Osteocyte (in vitro differentiated cells): Measurements from ENCODE around the gene NOC4L. TPM values are rescaled to one million over a fixed set of nuclear protein-coding genes. Genes with fewer than 3 reads are reported as not detected.

Source experiments
- DNase-seq: peaks from one replicate; pipeline ENCODE4 v3.0.0; 2021; ENCODE audit warnings: mixed read lengths; ENCODE audit not compliant: unreplicated experiment; ENCODE audit errors: extremely low spot score
- H3K27ac Mint-ChIP-seq: one replicate; pipeline ENCODE4 v1.8.0; 2021; ENCODE audit warnings: mild to moderate bottlenecking, mixed read lengths; ENCODE audit not compliant: unreplicated experiment
- H3K27me3 Mint-ChIP-seq: one replicate; pipeline ENCODE4 v1.8.0; 2021; ENCODE audit warnings: mixed read lengths; ENCODE audit not compliant: unreplicated experiment
- H3K36me3 Mint-ChIP-seq: one replicate; pipeline ENCODE4 v1.8.0; 2021; ENCODE audit warnings: mixed read lengths; ENCODE audit not compliant: unreplicated experiment
- H3K4me1 Mint-ChIP-seq: one replicate; pipeline ENCODE4 v1.8.0; 2021; ENCODE audit warnings: mixed read lengths; ENCODE audit not compliant: unreplicated experiment
- H3K4me3 Mint-ChIP-seq: one replicate; pipeline ENCODE4 v1.8.0; 2021; ENCODE audit warnings: mild to moderate bottlenecking, moderate library complexity, mixed read lengths; ENCODE audit not compliant: unreplicated experiment
- H3K9me3 Mint-ChIP-seq: one replicate; pipeline ENCODE4 v1.8.0; 2021; ENCODE audit warnings: mixed read lengths; ENCODE audit not compliant: unreplicated experiment
- total RNA-seq: library from RNA; stranded (reverse); gene quantifications from 2 replicates; pipeline ENCODE4 v1.2.1, GENCODE V29; 2021
- TF ChIP-seq, protein P1 (sequence below): fragments of 200-600 bp; sonication (generic); IDR thresholded peaks from 2 replicates; pipeline ENCODE4 v1.5.0; 2021; ENCODE audit warnings: antibody characterized with exemption, mild to moderate bottlenecking, moderate library complexity

The NOC4L gene
- total RNA-seq, 1 donor from 2014 or later, result 21.4 TPM

DNA sequence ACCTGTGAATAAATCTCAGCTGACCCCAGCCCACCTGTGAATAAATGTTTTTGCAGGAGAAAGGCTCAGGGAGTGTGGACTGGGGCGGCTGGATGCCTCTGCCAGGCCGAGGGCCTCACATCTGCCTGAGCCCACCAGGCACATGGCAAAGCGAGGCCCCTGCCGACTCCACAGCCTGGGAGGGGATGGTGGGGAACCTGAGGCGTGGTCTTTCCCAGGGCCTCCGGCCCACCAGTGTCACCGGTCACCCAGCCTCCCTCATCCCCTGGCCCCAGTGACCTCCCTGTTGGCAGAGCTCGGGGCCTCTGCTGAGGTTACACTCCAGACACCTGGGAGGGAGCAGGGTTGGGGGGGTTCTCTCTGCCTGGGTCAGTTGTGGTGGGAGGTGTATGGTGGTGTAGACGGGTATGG lies 8.2 kb downstream of the NOC4L start:
- TF ChIP-seq, protein P1, sequence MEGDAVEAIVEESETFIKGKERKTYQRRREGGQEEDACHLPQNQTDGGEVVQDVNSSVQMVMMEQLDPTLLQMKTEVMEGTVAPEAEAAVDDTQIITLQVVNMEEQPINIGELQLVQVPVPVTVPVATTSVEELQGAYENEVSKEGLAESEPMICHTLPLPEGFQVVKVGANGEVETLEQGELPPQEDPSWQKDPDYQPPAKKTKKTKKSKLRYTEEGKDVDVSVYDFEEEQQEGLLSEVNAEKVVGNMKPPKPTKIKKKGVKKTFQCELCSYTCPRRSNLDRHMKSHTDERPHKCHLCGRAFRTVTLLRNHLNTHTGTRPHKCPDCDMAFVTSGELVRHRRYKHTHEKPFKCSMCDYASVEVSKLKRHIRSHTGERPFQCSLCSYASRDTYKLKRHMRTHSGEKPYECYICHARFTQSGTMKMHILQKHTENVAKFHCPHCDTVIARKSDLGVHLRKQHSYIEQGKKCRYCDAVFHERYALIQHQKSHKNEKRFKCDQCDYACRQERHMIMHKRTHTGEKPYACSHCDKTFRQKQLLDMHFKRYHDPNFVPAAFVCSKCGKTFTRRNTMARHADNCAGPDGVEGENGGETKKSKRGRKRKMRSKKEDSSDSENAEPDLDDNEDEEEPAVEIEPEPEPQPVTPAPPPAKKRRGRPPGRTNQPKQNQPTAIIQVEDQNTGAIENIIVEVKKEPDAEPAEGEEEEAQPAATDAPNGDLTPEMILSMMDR, result no peak
- no peak overlapping the region for H3K27ac Mint-ChIP-seq
- DNase-seq, result no peak
- no peaks in the 10 kb centered on the region for H3K4me1 Mint-ChIP-seq
- H3K4me3 Mint-ChIP-seq, result no peak overlapping the region
- no peaks in the 10 kb centered on the region for H3K9me3 Mint-ChIP-seq
- H3K36me3 Mint-ChIP-seq, result no peaks in the 10 kb centered on the region
- no peaks in the 10 kb centered on the region for H3K27me3 Mint-ChIP-seq

DNA sequence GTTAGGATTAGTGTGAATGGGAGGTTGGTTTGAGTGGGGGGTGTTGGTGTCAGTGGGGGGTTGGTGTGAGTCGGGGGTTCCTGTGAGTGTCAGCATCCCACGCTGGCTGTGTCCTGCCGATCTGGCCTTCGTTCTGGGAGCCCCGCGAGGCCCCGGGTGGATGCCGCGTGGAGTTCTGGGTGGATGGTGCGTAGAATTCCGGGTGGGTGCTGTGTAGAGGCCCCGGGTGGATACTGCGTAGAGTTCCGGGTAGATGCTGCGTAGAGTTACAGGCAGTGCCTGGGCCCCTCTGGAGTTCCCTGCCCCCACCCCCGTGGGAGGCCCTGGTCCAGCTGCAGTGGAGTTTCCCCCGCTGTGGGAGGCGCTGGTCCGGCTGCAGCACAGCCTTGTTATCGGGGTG lies 8.7 kb downstream of the NOC4L start:
- Mint-ChIP-seq H3K4me1 (no peaks in the 10 kb centered on the region), H3K36me3 (no peaks in the 10 kb centered on the region), H3K27me3 (no peaks in the 10 kb centered on the region), H3K4me3 (no peak overlapping the region), H3K9me3 (no peaks in the 10 kb centered on the region), H3K27ac (no peak overlapping the region)
- DNase-seq, result no peak
- TF ChIP-seq, protein P1, result no peak

DNA sequence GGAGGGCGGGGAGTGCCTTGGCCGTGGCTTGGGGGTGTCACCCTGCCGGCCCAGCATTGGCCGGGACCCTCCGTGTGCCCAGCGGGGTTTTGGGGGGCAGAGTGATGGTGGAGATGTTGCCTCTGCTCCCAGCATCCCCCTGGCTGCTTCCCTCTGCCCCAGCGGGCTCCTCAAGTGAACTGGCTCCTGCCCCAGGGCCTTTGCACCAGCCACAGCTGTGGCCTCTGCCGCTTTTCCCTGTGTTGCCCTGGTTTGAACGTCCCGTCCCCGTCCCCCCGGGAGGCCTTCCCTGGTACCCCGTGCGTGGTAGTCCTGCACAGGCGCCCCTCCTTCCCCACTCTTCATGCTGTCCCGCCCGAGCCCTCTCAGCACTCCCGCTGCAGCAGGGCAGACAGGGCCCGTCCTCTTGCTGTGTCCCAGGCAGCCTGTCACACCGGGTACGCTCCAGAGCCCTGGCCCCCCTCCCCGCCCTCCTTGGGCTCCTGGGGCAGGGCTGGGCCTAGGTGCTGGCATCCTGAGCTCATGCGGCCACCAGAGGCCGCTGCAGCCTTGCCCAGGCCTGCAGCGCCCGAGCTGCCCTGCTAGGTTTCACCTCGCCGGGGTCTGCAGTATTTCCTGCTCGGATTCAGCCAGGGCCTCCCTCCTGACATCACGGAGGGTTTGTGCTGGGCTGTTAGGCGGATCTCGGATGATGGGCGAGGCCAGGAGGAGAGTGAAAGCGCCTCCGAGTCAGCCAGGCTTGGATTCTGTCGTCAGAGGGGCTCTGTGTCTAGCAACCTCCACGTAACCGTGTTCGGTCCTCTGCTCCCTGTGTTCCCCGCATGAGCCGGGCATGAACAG lies 9.5 kb downstream of the NOC4L start:
- Mint-ChIP-seq H3K27me3 (no peaks in the 10 kb centered on the region), H3K4me3 (no peak overlapping the region), H3K36me3 (no peaks in the 10 kb centered on the region), H3K9me3 (no peaks in the 10 kb centered on the region), H3K27ac (no peak overlapping the region), H3K4me1 (no peaks in the 10 kb centered on the region)
- DNase-seq, result no peak
- TF ChIP-seq, protein P1, result peak; percentile 95

DNA sequence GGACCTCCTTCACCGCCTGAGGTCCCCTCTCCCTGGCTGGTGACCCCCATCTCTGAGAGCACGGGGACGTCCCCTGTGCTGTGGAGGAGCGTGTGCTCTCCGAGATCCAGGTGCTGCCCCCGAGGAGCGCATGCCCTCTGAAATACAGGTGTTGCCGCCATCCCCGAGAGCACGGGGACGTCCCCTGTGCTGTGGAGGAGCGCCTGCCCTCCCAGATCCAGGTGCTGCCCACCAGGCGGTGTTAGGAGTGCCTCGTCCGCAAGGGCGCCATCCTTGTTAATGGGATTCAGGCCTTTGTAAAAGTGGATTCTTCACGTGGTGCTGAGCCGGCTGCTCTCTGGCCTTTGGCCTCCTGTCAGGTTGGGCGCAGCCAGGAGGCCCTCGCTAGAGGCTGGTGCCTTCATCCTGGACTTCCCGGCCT lies 10.1 kb downstream of the NOC4L start:
- no peaks in the 10 kb centered on the region for H3K36me3 Mint-ChIP-seq
- H3K27me3 Mint-ChIP-seq, result no peaks in the 10 kb centered on the region
- no peaks in the 10 kb centered on the region for H3K4me1 Mint-ChIP-seq
- H3K27ac Mint-ChIP-seq, result no peak overlapping the region
- DNase-seq, result no peak
- no peak overlapping the region for H3K4me3 Mint-ChIP-seq
- TF ChIP-seq, protein P1, result no peak
- no peaks in the 10 kb centered on the region for H3K9me3 Mint-ChIP-seq

DNA sequence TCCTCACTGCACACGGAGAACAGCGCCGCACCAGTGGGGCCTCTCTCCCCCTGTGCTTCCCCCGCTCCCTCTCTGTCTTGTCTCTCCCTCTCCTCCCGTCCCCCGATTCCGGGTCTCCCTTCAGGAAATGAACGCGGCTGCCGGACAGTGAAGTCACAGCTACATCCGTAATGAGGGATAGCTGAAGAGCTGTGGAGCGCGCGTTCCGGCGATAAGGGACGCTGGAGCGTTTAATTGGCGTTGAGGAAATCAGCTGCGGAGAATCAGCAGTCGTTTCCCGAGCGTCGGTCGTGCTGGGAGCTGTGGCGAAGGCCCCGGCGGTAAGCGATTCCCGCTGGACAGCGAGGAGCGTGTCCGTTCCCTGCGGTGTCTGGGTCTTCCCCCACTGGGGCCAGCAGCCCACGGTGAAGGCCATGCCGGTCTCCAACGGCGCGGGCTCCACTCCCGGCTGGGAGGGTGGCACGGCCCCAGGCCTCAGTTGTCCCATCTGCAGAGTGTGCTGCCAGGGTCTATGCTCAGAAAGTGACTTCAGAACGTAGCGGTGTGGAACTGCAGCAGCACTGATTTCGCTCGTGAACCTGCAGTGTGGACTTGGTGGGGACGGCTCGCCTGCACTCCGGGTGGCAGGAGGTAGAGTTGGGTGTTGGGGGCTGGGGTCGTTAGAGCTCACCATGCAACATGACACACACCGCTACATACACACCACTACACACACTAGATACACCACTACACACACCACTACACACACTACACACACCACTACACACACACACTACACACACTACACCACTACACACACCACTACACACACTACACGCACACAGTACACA lies 10.9 kb downstream of the NOC4L start:
- H3K27me3 Mint-ChIP-seq, result no peaks in the 10 kb centered on the region

More for the DNA sequence above, 10.9 kb downstream of the NOC4L start:
- Mint-ChIP-seq H3K36me3 (no peaks in the 10 kb centered on the region), H3K4me1 (peaks cover 1% of the 10 kb centered on the region), H3K9me3 (no peaks in the 10 kb centered on the region), H3K4me3 (no peak overlapping the region), H3K27ac (no peak overlapping the region)
- DNase-seq, result no peak
- TF ChIP-seq, protein P1, result no peak
